ENCODE data around the gene MYO7A.

DNA sequence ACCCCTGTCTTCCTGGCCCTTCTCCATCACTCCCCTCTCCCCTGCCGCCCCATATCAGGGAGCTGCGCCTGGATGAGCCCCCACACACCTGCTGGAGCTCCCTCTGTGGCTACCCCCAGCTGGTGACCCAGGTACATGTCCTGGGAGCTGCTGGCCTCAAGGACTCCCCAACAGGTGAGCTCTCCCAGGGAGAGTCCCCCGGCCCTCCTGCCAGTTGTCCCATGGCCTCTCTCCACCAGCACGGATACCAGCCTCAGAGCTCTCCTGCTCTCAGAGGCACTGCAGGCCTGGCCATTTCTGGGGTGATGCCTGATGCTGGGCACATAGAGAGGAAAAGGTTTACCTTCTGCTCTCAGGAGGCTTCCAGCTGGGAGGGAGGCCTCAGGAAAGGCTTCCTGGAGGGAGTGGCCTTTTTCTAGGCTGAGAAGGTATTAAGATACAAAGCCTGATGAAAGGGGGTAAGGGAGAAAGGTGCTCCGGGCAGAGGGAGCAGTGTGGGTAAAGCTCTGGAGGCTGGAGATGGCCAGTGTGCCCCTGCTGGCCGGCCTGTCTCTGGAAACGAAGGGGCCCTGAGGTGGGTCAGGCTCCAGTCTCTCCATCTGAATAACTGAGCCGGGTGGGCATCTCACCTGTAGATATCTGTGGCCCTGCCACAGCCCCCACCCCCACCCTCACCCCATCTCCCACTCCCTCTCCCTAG lies 6.0 kb upstream of the MYO7A start:
- TF ChIP-seq CTCF (IDR thresholded peaks at IDR 0.05; ENCODE audit: low read depth, low read length, poor library complexity, severe bottlenecking) = no peak
- no peak for TF ChIP-seq EZH2phosphoT487 (IDR thresholded peaks at IDR 0.05; ENCODE audit: borderline replicate concordance, low read length)
